ENCODE data around the gene ZBED3. TPM values are rescaled to one million over a fixed set of nuclear protein-coding genes. Genes with fewer than 3 reads are reported as not detected.

Gene ZBED3
- total RNA-seq, 5 donors from 2014 or later (not counting 1 experiment from before 2014, with no cell fraction given), result 2.9 to 5.1 (median 4.3) TPM

DNA sequence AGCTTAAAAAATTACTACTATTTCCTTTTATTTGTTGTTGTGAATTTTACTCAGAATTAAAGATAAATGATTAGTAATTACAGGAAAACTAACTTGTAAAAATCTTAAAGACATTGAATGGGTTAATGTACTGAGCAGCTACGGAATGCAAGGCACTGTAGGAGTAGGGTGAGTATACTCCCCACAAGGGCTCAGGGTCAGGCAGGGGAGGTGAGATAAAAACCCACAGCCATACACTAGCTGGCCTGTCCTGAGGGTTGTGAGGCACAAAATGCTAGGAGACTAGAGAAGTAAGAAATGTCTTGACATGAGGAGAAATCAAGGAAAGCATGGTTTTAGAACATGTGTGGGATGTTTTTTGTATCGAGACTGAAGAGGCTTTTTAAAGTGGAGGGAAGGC, 13.4 kb downstream of the ZBED3 start:
- WGBS (ENCODE audit: insufficient coverage), result 89% methylated on average over 1 of the region's 2 CpGs
- no peak overlapping the region for H3K4me3 ChIP-seq (ENCODE audit: control insufficient read depth in 1 of 2, extremely low read depth in 1 of 2, low read length in 1 of 2)
- POLR2A ChIA-PET, result no interaction called here
- CTCF ChIA-PET, result interaction anchor here in 1 of 2 donors (0.5 kb wide), 1 partner anchor 17 kb away, joined by 3 read pairs; no protein-coding TSS in a partner anchor
- no peaks in the 10 kb centered on the region for H3K9me3 ChIP-seq
- Mint-ChIP-seq H3K27ac (no peak overlapping the region), H3K4me3 (no peak overlapping the region), H3K4me1 (peaks cover 6 to 11% (median 7%) of the 10 kb centered on the region in 3 donors), H3K9me3 (no peaks in the 10 kb centered on the region), H3K27me3 (no peaks in the 10 kb centered on the region), H3K36me3 (peaks cover 24% of the 10 kb centered on the region)
- ATAC-seq (replicated peaks in 1 of 4) (no peak), DNase-seq (no peak)
- H3K27me3 ChIP-seq (replicated peaks in 1 of 2; ENCODE audit: control insufficient read depth in 2 of 2, extremely low read depth in 1 of 2, insufficient read depth in 2 of 2, low read length in 1 of 2), result no peaks in the 10 kb centered on the region
- no peak overlapping the region for H3K27ac ChIP-seq (ENCODE audit: low read length)
- H3K4me1 ChIP-seq (ENCODE audit: control insufficient read depth in 1 of 2, extremely low read depth in 1 of 2, insufficient read depth in 2 of 2, low read length in 2 of 2), result peaks cover 0 to 6% of the 10 kb centered on the region in 2 experiments
- H3K36me3 ChIP-seq (ENCODE audit: control insufficient read depth in 2 of 2, extremely low read depth in 1 of 2, insufficient read depth in 1 of 2, low read length in 1 of 2), result peaks cover 2 to 7% of the 10 kb centered on the region in 2 donors

DNA sequence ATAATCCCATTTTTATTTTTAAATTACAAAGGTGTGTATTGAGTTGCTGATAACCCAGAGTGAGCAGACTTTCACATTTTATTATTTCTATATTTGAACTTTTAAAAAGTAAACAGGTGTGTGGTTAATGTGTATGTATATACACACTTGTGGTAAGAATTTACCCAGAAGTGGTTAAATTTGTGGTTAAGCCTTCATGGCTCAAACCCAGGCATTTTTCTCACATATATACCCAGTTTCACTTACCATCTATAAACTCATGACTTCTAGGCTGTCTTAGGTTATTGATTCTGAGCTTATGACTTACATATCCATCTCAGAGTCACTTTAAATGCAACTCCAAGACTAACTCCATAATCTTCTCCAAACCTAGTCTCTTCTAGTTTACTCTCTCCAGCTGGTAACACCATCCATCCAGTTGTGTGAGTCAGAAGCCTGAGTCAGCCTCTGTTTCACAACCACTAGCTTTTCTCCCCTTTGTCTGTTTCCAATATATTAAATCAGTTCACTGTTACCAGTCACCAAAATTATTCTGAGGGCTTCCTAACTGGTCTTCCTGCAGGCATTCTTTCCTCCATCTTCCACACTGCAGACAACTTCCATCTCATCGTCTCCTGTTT, 20.2 kb downstream of the ZBED3 start:
- Mint-ChIP-seq H3K9me3 (no peaks in the 10 kb centered on the region), H3K4me3 (no peak overlapping the region), H3K4me1 (peaks cover 5 to 13% (median 9%) of the 10 kb centered on the region in 3 donors), H3K36me3 (peaks cover 57% of the 10 kb centered on the region), H3K27me3 (no peaks in the 10 kb centered on the region), H3K27ac (no peak overlapping the region)
- 100% methylated on average over 1 of the region's 1 CpG for WGBS (ENCODE audit: insufficient coverage)
- Histone ChIP-seq H3K9me3 (no peaks in the 10 kb centered on the region), H3K27me3 (replicated peaks in 1 of 2; ENCODE audit: control insufficient read depth in 2 of 2, extremely low read depth in 1 of 2, insufficient read depth in 2 of 2, low read length in 1 of 2) (no peaks in the 10 kb centered on the region), H3K4me1 (ENCODE audit: control insufficient read depth in 1 of 2, extremely low read depth in 1 of 2, insufficient read depth in 2 of 2, low read length in 2 of 2) (no peaks in the 10 kb centered on the region), H3K36me3 (ENCODE audit: control insufficient read depth in 2 of 2, extremely low read depth in 1 of 2, insufficient read depth in 1 of 2, low read length in 1 of 2) (peaks cover 0 to 30% of the 10 kb centered on the region in 2 donors), H3K4me3 (ENCODE audit: control insufficient read depth in 1 of 2, extremely low read depth in 1 of 2, low read length in 1 of 2) (no peak overlapping the region), H3K27ac (ENCODE audit: low read length) (no peak overlapping the region)
- ATAC-seq (replicated peaks in 1 of 4), result no peak
- no peak for DNase-seq
- ChIA-PET POLR2A (no interaction called here), CTCF (no interaction called here)

DNA sequence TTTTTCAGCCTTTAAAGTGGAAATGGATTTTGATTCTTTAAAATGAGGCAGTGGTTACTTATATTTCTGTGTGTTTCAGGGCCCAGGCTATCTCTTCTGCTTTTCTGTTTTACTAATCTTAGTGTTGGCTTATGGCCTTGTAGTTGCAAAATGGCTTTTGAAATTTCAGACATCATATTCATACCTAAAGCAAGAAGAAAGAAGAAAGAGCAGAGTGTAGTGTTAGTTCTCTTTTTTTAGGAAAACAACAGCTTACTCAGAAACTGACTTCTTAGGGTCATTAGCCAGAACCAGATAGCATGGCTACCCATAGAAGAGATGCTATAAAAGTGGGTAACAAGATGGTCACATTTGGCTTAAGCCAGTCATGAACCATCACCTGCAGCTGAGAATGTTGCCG, 20.9 kb downstream of the ZBED3 start:
- 100% methylated on average over 1 of the region's 1 CpG for WGBS (ENCODE audit: insufficient coverage)
- H3K4me1 Mint-ChIP-seq, result peaks cover 5 to 13% (median 9%) of the 10 kb centered on the region in 3 donors
- H3K27ac Mint-ChIP-seq, result no peak overlapping the region
- Histone ChIP-seq H3K27ac (ENCODE audit: low read length) (no peak overlapping the region), H3K27me3 (replicated peaks in 1 of 2; ENCODE audit: control insufficient read depth in 2 of 2, extremely low read depth in 1 of 2, insufficient read depth in 2 of 2, low read length in 1 of 2) (no peaks in the 10 kb centered on the region), H3K4me3 (ENCODE audit: control insufficient read depth in 1 of 2, extremely low read depth in 1 of 2, low read length in 1 of 2) (no peak overlapping the region), H3K9me3 (no peaks in the 10 kb centered on the region), H3K4me1 (ENCODE audit: control insufficient read depth in 1 of 2, extremely low read depth in 1 of 2, insufficient read depth in 2 of 2, low read length in 2 of 2) (no peaks in the 10 kb centered on the region), H3K36me3 (ENCODE audit: control insufficient read depth in 2 of 2, extremely low read depth in 1 of 2, insufficient read depth in 1 of 2, low read length in 1 of 2) (peaks cover 0 to 34% of the 10 kb centered on the region in 2 donors)
- no peaks in the 10 kb centered on the region for H3K27me3 Mint-ChIP-seq
- CTCF ChIA-PET, result no interaction called here
- peaks cover 62% of the 10 kb centered on the region for H3K36me3 Mint-ChIP-seq
- POLR2A ChIA-PET, result no interaction called here
- ATAC-seq (replicated peaks in 1 of 4), result no peak
- DNase-seq, result no peak
- no peaks in the 10 kb centered on the region for H3K9me3 Mint-ChIP-seq
- no peak overlapping the region for H3K4me3 Mint-ChIP-seq

DNA sequence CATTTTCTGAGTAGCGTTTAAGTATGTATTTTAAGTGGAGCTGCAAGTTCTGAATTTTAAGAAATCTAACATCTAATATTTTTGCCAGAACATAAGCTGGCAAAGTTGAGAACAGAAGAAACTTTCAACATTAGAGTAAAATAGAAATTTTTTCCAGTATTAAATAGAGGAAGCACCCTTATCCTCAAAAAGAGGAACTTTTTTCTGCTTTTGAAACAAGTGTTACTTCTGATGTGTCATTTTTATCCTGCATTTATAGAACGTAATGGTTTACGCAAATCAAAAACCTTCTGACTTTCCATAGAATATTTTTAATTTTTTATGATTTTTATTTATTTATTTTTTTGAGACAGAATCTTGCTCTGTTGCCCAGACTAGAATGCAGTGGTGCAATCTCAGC, 21.8 kb downstream of the ZBED3 start:
- H3K9me3 Mint-ChIP-seq, result no peaks in the 10 kb centered on the region
- DNase-seq (no peak), ATAC-seq (replicated peaks in 1 of 4) (no peak)
- Histone ChIP-seq H3K27ac (ENCODE audit: low read length) (no peak overlapping the region), H3K36me3 (ENCODE audit: control insufficient read depth in 2 of 2, extremely low read depth in 1 of 2, insufficient read depth in 1 of 2, low read length in 1 of 2) (peaks cover 0 to 35% of the 10 kb centered on the region in 2 donors), H3K4me3 (ENCODE audit: control insufficient read depth in 1 of 2, extremely low read depth in 1 of 2, low read length in 1 of 2) (no peak overlapping the region), H3K4me1 (ENCODE audit: control insufficient read depth in 1 of 2, extremely low read depth in 1 of 2, insufficient read depth in 2 of 2, low read length in 2 of 2) (no peaks in the 10 kb centered on the region), H3K27me3 (replicated peaks in 1 of 2; ENCODE audit: control insufficient read depth in 2 of 2, extremely low read depth in 1 of 2, insufficient read depth in 2 of 2, low read length in 1 of 2) (no peaks in the 10 kb centered on the region), H3K9me3 (no peaks in the 10 kb centered on the region)
- ChIA-PET POLR2A (no interaction called here), CTCF (no interaction called here)
- H3K27ac Mint-ChIP-seq, result no peak overlapping the region
- peaks cover 63% of the 10 kb centered on the region for H3K36me3 Mint-ChIP-seq
- H3K27me3 Mint-ChIP-seq, result no peaks in the 10 kb centered on the region
- no CpG with 5 or more reads among the region's 3 CpGs for WGBS (ENCODE audit: insufficient coverage)
- H3K4me3 Mint-ChIP-seq, result no peak overlapping the region
- peaks cover 5 to 13% (median 9%) of the 10 kb centered on the region in 3 donors for H3K4me1 Mint-ChIP-seq

DNA sequence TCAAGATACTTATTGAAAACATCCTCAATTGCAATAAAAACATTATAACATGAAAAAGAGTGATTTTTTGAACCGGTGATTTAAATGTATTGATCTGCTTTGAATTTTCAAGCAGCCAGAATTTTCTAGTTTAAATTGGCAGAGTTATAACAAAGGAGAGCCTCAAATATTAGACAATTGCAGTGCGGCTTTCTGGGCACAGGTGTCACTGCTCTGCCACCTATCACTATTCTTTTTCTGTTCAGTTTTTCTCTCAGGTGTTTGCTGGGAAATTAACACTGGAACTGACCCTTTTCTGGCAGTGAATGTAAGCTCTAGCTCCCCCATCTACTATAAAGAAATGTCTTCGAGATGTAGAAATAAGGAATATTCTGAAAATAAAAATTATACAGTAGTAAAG, 23.0 kb downstream of the ZBED3 start:
- Histone ChIP-seq H3K27me3 (replicated peaks in 1 of 2; ENCODE audit: control insufficient read depth in 2 of 2, extremely low read depth in 1 of 2, insufficient read depth in 2 of 2, low read length in 1 of 2) (no peaks in the 10 kb centered on the region), H3K9me3 (no peaks in the 10 kb centered on the region), H3K27ac (ENCODE audit: low read length) (no peak overlapping the region), H3K4me3 (ENCODE audit: control insufficient read depth in 1 of 2, extremely low read depth in 1 of 2, low read length in 1 of 2) (no peak overlapping the region), H3K4me1 (ENCODE audit: control insufficient read depth in 1 of 2, extremely low read depth in 1 of 2, insufficient read depth in 2 of 2, low read length in 2 of 2) (no peaks in the 10 kb centered on the region), H3K36me3 (ENCODE audit: control insufficient read depth in 2 of 2, extremely low read depth in 1 of 2, insufficient read depth in 1 of 2, low read length in 1 of 2) (peaks cover 0 to 44% of the 10 kb centered on the region in 2 donors)
- H3K4me1 Mint-ChIP-seq, result peaks cover 5 to 13% (median 9%) of the 10 kb centered on the region in 3 donors
- no CpG with 5 or more reads among the region's 3 CpGs for WGBS (ENCODE audit: insufficient coverage)
- H3K4me3 Mint-ChIP-seq, result no peak overlapping the region
- H3K36me3 Mint-ChIP-seq, result peaks cover 62% of the 10 kb centered on the region
- CTCF ChIA-PET, result interaction anchor here (0.6 to 1.3 kb wide), 3 partner anchors 10 to 636 kb away, joined by 3 to 7 read pairs (median 4); no protein-coding TSS in a partner anchor
- ATAC-seq (replicated peaks in 1 of 4) (no peak), DNase-seq (peak in 1 of 35 experiments; percentile 10)
- H3K27ac Mint-ChIP-seq, result no peak overlapping the region
- H3K27me3 Mint-ChIP-seq, result no peaks in the 10 kb centered on the region
- no peaks in the 10 kb centered on the region for H3K9me3 Mint-ChIP-seq
- POLR2A ChIA-PET, result no interaction called here

DNA sequence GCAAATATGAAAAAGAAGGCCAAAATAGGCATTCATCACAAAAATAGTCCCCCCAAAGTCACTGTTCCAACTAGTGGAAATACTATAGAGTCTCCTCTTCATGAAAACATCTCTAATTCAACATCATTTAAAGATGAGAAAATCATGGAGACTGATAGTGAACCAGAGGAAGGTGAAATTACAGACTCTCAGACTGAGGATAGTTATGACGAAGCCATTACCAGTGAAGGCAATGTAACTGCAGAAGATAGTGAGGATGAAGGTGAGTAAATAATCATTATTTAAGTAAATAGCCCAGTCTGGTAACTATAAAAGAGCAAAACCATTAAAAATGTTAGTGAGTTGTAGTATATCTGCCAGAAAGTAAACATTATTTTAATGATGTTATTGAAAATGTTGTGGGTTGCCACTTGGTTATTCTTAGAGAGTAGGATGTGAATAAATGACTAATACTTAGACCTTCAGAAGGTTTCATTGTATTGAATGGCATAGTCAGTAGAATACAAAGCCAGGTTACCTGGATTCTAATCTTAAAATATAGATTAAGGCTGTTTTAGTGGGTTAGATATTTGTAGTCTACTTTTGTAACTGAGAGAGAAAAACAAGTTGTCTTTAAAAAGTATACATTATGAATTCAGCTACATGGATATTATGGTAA, 40.5 kb downstream of the ZBED3 start:
- no peaks in the 10 kb centered on the region for H3K9me3 ChIP-seq
- WGBS (ENCODE audit: insufficient coverage), result no CpG with 5 or more reads among the region's 1 CpG
- POLR2A ChIA-PET, result no interaction called here
- no peak overlapping the region for H3K27ac ChIP-seq (ENCODE audit: low read length)
- no peaks in the 10 kb centered on the region for H3K27me3 Mint-ChIP-seq
- no peaks in the 10 kb centered on the region for H3K4me1 ChIP-seq (ENCODE audit: control insufficient read depth in 1 of 2, extremely low read depth in 1 of 2, insufficient read depth in 2 of 2, low read length in 2 of 2)
- peaks cover 0 to 13% (median 3%) of the 10 kb centered on the region in 3 donors for H3K4me1 Mint-ChIP-seq
- DNase-seq (no peak), ATAC-seq (replicated peaks in 1 of 4) (no peak)
- peaks cover 0 to 32% of the 10 kb centered on the region in 2 donors for H3K36me3 ChIP-seq (ENCODE audit: control insufficient read depth in 2 of 2, extremely low read depth in 1 of 2, insufficient read depth in 1 of 2, low read length in 1 of 2)
- H3K27ac Mint-ChIP-seq, result no peak overlapping the region
- CTCF ChIA-PET, result no interaction called here
- peaks cover 34% of the 10 kb centered on the region for H3K36me3 Mint-ChIP-seq
- no peak overlapping the region for H3K4me3 Mint-ChIP-seq
- H3K9me3 Mint-ChIP-seq, result no peaks in the 10 kb centered on the region
- no peak overlapping the region for H3K4me3 ChIP-seq (ENCODE audit: control insufficient read depth in 1 of 2, extremely low read depth in 1 of 2, low read length in 1 of 2)
- H3K27me3 ChIP-seq (replicated peaks in 1 of 2; ENCODE audit: control insufficient read depth in 2 of 2, extremely low read depth in 1 of 2, insufficient read depth in 2 of 2, low read length in 1 of 2), result no peaks in the 10 kb centered on the region

Data from T-cell (primary cell).